NCI-H2029 (cell line): ENCODE data around the gene PDXP.
A peak's percentile ranks its signal among the peaks of the same experiment; 100 is the strongest.

Source experiments
- DNase-seq: peaks from one replicate; lab custom pipeline; 2025; lab: John Stamatoyannopoulos, UW

PDXP gene

GRCh38 chr22:37628830-37629229 lies 29.7 kb upstream of the PDXP start:
- DNase-seq, result no peak

GRCh38 chr22:37629928-37630327 lies 28.6 kb upstream of the PDXP start:
- no peak for DNase-seq

GRCh38 chr22:37630839-37631435 lies 27.6 kb upstream of the PDXP start:
- no peak for DNase-seq

GRCh38 chr22:37631448-37632173 lies 26.9 kb upstream of the PDXP start:
- DNase-seq, result no peak

GRCh38 chr22:37632174-37633088 lies 26.1 kb upstream of the PDXP start:
- DNase-seq, result no peak

GRCh38 chr22:37633089-37633624 lies 25.4 kb upstream of the PDXP start:
- no peak for DNase-seq

- DNase-seq, result no peak
Observed at GRCh38 chr22:37633625-37634416, 24.7 kb upstream of the PDXP start.

GRCh38 chr22:37634417-37634924 lies 24.1 kb upstream of the PDXP start:
- no peak for DNase-seq

GRCh38 chr22:37635157-37635556 lies 23.4 kb upstream of the PDXP start:
- DNase-seq, result no peak

- no peak for DNase-seq
Observed at GRCh38 chr22:37636186-37636948, 22.2 kb upstream of the PDXP start.

- DNase-seq, result no peak
Observed at GRCh38 chr22:37636949-37637273, 21.6 kb upstream of the PDXP start.

- DNase-seq, result no peak
Observed at GRCh38 chr22:37638391-37639069, 20.0 kb upstream of the PDXP start.

- no peak for DNase-seq
Observed at GRCh38 chr22:37639070-37639760, 19.3 kb upstream of the PDXP start, which contains the start of gene SH3BP1. Gene SH3BP1, plus strand, starts transcription at chr22:37639669. Its CDS starts 119 bp downstream, at chr22:37639788.

- no peak for DNase-seq
Observed at GRCh38 chr22:37639771-37640590, 18.5 kb upstream of the PDXP start.

- no peak for DNase-seq
Observed at GRCh38 chr22:37640591-37641560, 17.6 kb upstream of the PDXP start.

- DNase-seq, result no peak
Observed at GRCh38 chr22:37641561-37641949, 17.0 kb upstream of the PDXP start.

- DNase-seq, result peak; percentile 43
Observed at GRCh38 chr22:37643225-37643847, 15.2 kb upstream of the PDXP start.
